ENCODE data around the gene HSD17B14. TPM values are rescaled to one million over a fixed set of nuclear protein-coding genes. Genes with fewer than 3 reads are reported as not detected.

Gene HSD17B14
- total and polyA plus RNA-seq, 9 of the 15 experiments (the other 6 are each of a cell fraction or from before 2014, with no cell fraction given): 0.16 TPM; not detected in 8

GRCh38 chr19:48876043-48876981, 40.0 kb upstream of the HSD17B14 start (continued):
- TF ChIP-seq DACH1 (IDR thresholded peaks at IDR 0.05; ENCODE audit: partially characterized antibody) (peak; percentile 71), ZNF77 (CRISPR knock-in tag; IDR thresholded peaks at IDR 0.05) (peak; percentile 83; the same call in 1 of the 2 replicates), TEAD1 (CRISPR knock-in tag; IDR thresholded peaks at IDR 0.05) (peak; percentile 26 to 30; a peak in 1 of 4 replicates), MLX (CRISPR knock-in tag; conservative IDR thresholded peaks at IDR 0.05) (0 out of 4 replicates have a peak, but pooled peaks of 1 of the 2 experiments have one; percentile 16), NFIC (IDR thresholded peaks at IDR 0.05) (peak; percentile 76), RBM22 (IDR thresholded peaks at IDR 0.05; ENCODE audit: low read depth, low read length, poor library complexity, severe bottlenecking) (peak; percentile 31), KHSRP (IDR thresholded peaks at IDR 0.05) (peak; percentile 15; the same call in 1 of the 2 replicates), ESRRB (CRISPR knock-in tag; IDR thresholded peaks at IDR 0.05; ENCODE audit: borderline replicate concordance) (peak; percentile 67; the same call in 1 of the 2 replicates), ZNF764 (CRISPR knock-in tag; IDR thresholded peaks at IDR 0.05; ENCODE audit: low read depth) (peak; percentile 7; the same call in 1 of the 2 replicates), ELF2 (CRISPR knock-in tag; IDR thresholded peaks at IDR 0.05) (peak; percentile 69), MITF (IDR thresholded peaks at IDR 0.05) (peak; percentile 70), ZEB2 (IDR thresholded peaks at IDR 0.05) (peak; percentile 60; the same call in 1 of the 2 replicates), GABPB1 (CRISPR knock-in tag; IDR thresholded peaks at IDR 0.05) (peak; percentile 58), AFF4 (CRISPR knock-in tag; IDR thresholded peaks at IDR 0.05) (peak; percentile 71; the same call in 1 of the 2 replicates), TBL1XR1 (IDR thresholded peaks at IDR 0.05; ENCODE audit: low read length in 2 of 2) (peak; percentile 54 to 61; a peak in 3 of 4 replicates)

Measured in K562 (cell line).